ENCODE results near the gene MMP28. TPM values are rescaled to one million over a fixed set of nuclear protein-coding genes. Genes with fewer than 3 reads are reported as not detected.
A peak's percentile ranks its signal among the peaks of the same experiment; 100 is the strongest.
"Not testable (repeated sequence)": the region's sequence is repeated elsewhere in the genome, so short reads cannot be mapped to it uniquely, and the experiment has no call there.

MMP28 gene
- polyA plus RNA-seq, 2 of the 4 experiments (the other 2 are of a cell fraction) = 6.6 to 6.7 TPM

GRCh38 chr17:35752471-35752870 is 43.0 kb downstream of the MMP28 start:
- Histone ChIP-seq H3K4me2 (no peak overlapping the region), H3K9me3 (no peaks in the 10 kb centered on the region), H3K27ac (no peak overlapping the region), H3K4me3 (no peak overlapping the region), H3K4me1 (peaks cover 12% of the 10 kb centered on the region; the same call in 2 of the 3 replicates)
- ATAC-seq (peak in 1 of 2 experiments; percentile 5; a peak in 1 of 6 replicates), DNase-seq (ENCODE audit: low read depth in 1 of 2, low spot score in 1 of 2) (no peak), FAIRE-seq (no peak)
- ChIA-PET CTCF (interaction anchor here (9.8 to 43.9 kb wide), 4 partner anchors 20 to 137 kb away, joined by 324 to 2039 read pairs (median 746); partner anchors contain the start of genes C17orf50, MMP28, RASL10B and TAF15), POLR2A (no interaction called here)
- WGBS (ENCODE audit: missing lambda C conversion rate) = 42% methylated on average over 11 of the region's 16 CpGs
- TF ChIP-seq, protein P1, sequence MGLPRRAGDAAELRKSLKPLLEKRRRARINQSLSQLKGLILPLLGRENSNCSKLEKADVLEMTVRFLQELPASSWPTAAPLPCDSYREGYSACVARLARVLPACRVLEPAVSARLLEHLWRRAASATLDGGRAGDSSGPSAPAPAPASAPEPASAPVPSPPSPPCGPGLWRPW (IDR thresholded peaks at IDR 0.05) = no peak
- TF ChIP-seq, protein P2, sequence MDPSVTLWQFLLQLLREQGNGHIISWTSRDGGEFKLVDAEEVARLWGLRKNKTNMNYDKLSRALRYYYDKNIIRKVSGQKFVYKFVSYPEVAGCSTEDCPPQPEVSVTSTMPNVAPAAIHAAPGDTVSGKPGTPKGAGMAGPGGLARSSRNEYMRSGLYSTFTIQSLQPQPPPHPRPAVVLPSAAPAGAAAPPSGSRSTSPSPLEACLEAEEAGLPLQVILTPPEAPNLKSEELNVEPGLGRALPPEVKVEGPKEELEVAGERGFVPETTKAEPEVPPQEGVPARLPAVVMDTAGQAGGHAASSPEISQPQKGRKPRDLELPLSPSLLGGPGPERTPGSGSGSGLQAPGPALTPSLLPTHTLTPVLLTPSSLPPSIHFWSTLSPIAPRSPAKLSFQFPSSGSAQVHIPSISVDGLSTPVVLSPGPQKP (IDR thresholded peaks at IDR 0.05; ENCODE audit: low read depth, low read length) = no peak
- TF ChIP-seq ZSCAN20 (CRISPR knock-in tag; IDR thresholded peaks at IDR 0.05) (no peak), KDM5A (IDR thresholded peaks at IDR 0.05) (no peak), ZFP36 (IDR thresholded peaks at IDR 0.05; ENCODE audit: borderline replicate concordance, partially characterized antibody) (no peak), CTCF (IDR thresholded peaks at IDR 0.05) (no peak), SREBF2 (IDR thresholded peaks at IDR 0.05) (no peak), RFX5 (IDR thresholded peaks at IDR 0.05) (no peak), RAD21 (conservative IDR thresholded peaks at IDR 0.05 in 1 of 2, IDR thresholded peaks at IDR 0.05 in 1 of 2) (no peak), CHD4 (IDR thresholded peaks at IDR 0.05; ENCODE audit: borderline replicate concordance) (no peak)
- TF ChIP-seq, protein P3, sequence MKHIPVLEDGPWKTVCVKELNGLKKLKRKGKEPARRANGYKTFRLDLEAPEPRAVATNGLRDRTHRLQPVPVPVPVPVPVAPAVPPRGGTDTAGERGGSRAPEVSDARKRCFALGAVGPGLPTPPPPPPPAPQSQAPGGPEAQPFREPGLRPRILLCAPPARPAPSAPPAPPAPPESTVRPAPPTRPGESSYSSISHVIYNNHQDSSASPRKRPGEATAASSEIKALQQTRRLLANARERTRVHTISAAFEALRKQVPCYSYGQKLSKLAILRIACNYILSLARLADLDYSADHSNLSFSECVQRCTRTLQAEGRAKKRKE (CRISPR knock-in tag; IDR thresholded peaks at IDR 0.05; ENCODE audit: low read depth) = no peak
- TF ChIP-seq, protein P4, sequence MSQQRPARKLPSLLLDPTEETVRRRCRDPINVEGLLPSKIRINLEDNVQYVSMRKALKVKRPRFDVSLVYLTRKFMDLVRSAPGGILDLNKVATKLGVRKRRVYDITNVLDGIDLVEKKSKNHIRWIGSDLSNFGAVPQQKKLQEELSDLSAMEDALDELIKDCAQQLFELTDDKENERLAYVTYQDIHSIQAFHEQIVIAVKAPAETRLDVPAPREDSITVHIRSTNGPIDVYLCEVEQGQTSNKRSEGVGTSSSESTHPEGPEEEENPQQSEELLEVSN (IDR thresholded peaks at IDR 0.05; ENCODE audit: borderline replicate concordance, low read depth) = no peak
- TF ChIP-seq, protein P5, sequence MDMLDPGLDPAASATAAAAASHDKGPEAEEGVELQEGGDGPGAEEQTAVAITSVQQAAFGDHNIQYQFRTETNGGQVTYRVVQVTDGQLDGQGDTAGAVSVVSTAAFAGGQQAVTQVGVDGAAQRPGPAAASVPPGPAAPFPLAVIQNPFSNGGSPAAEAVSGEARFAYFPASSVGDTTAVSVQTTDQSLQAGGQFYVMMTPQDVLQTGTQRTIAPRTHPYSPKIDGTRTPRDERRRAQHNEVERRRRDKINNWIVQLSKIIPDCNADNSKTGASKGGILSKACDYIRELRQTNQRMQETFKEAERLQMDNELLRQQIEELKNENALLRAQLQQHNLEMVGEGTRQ (IDR thresholded peaks at IDR 0.05) = no peak

DNA sequence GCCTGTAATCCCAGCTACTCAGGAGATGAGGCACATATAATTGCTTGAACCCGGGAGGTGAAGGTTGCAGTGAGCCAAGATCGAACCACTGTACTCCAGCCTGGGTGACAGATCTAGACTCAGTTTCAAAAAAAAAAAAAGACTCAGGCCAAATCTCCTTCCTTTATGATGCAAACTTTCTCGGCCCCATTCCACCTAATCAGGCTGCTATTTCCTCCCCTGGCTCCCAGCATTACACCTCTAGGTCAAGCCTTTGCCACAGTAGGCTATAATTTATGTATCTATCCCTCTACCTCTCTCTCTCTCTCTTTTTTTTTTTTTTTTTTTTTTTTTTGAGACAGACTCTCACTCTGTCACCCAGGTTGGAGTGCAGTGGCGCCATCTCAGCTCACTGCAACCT is 43.9 kb downstream of the MMP28 start:
- FAIRE-seq; H3K4me3 ChIP-seq; H3K9me3 ChIP-seq; H3K4me2 ChIP-seq; H3K27ac ChIP-seq; POLR2A ChIA-PET; ATAC-seq; DNase-seq (ENCODE audit: low read depth in 1 of 2, low spot score in 1 of 2): not testable (repeated sequence)
- CTCF ChIA-PET = interaction anchor here (0.8 to 43.9 kb wide), 5 partner anchors 21 to 217 kb away, joined by 3 to 2039 read pairs (median 377); partner anchors contain the start of genes C17orf50, MMP28, RASL10B and TAF15
- peaks cover 12% of the 10 kb centered on the region; the same call in 2 of the 3 replicates for H3K4me1 ChIP-seq
- 86% methylated on average over 4 of the region's 4 CpGs for WGBS (ENCODE audit: missing lambda C conversion rate)

All from A549 (cell line).